Stomach (tissue), 4 donors: ENCODE measurements around the gene UTP14A.

ENCODE experiments used
- EP300 ChIP-seq: sonication (generic); formaldehyde crosslinking; IDR thresholded peaks from one replicate; pipeline ENCODE4 v1.6.1; 2017; ENCODE audit warnings: antibody characterized with exemption
- TF ChIP-seq, protein P1 (sequence below), 7 experiments: fragments of 450-650 bp in 4 of 7; fragments of 200-600 bp in 3 of 7; sonication (generic) in 3 of 7; IDR thresholded peaks; one replicate each; pipeline ENCODE4 v1.5.1; 2016 to 2019; ENCODE audit warnings: antibody characterized with exemption in 7 of 7, control low read depth in 2 of 7, mild to moderate bottlenecking in 1 of 7

DNA sequence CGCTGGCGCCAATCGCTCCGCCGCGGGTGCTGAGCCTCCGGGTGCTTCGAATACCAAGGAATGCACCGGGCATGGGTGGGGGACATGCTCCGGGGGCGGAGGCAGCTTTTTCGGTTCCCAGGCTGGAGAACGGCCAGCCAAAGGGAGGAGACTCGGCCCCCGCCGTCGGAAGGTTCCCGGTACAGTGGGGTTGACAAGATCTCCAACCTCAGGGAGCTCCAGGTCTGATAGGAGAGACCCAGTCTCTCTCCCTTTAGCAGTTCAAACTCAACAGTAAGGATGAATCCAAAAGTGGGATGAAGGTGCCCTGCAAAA is 47.3 kb downstream of the UTP14A start:
- TF ChIP-seq, protein P1, sequence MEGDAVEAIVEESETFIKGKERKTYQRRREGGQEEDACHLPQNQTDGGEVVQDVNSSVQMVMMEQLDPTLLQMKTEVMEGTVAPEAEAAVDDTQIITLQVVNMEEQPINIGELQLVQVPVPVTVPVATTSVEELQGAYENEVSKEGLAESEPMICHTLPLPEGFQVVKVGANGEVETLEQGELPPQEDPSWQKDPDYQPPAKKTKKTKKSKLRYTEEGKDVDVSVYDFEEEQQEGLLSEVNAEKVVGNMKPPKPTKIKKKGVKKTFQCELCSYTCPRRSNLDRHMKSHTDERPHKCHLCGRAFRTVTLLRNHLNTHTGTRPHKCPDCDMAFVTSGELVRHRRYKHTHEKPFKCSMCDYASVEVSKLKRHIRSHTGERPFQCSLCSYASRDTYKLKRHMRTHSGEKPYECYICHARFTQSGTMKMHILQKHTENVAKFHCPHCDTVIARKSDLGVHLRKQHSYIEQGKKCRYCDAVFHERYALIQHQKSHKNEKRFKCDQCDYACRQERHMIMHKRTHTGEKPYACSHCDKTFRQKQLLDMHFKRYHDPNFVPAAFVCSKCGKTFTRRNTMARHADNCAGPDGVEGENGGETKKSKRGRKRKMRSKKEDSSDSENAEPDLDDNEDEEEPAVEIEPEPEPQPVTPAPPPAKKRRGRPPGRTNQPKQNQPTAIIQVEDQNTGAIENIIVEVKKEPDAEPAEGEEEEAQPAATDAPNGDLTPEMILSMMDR (IDR thresholded peaks at IDR 0.05): no peak
- TF ChIP-seq EP300: no peak
